Measurements from ENCODE around the gene STRIP1. TPM values are rescaled to one million over a fixed set of nuclear protein-coding genes. Genes with fewer than 3 reads are reported as not detected.
"Not testable (repeated sequence)": the region's sequence is repeated elsewhere in the genome, so short reads cannot be mapped to it uniquely, and the experiment has no call there.

STRIP1 gene
- total RNA-seq, 1 donor from 2014 or later: 69.2 TPM

DNA sequence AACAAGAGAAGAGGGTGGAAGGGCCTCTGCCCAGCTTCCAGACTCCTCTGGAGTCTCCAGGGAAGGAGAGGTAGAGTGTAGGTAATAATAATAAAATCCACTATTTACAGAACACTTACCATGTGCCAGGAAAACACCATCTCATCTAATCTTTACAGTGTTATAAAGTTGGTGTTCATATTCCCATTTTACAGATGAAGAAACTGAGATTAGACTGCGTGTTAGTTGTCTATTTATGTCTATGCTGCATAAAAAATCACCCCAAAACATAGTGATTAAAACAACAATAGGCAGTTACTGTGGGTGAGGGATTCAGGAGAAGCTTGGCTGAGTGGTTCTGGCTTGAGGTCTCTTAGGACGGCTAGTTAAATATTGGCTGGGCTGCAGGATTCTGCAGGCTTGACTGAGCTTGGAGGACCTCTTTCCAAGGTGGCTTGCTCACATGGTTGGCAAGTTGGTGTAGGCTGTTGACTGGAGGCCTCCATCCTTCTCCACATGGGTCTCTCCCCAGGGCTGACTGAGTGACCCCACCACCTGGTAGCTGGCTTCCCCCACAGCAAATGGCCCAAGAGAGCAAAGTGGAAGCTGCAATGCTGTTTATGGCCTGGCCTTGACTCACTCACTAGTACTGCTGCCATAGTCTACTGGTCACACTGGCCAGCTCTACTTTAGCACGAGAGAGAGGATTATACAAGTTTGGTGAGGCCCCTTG lies 42.5 kb downstream of the STRIP1 start:
- H3K27me3 Mint-ChIP-seq: peaks cover 87% of the 10 kb centered on the region
- H3K36me3 Mint-ChIP-seq: no peaks in the 10 kb centered on the region
- DNase-seq (ENCODE audit: extremely low spot score, unreplicated experiment): no peak
- H3K4me1 Mint-ChIP-seq (ENCODE audit: unreplicated experiment): no peaks in the 10 kb centered on the region
- no peak overlapping the region for H3K4me3 Mint-ChIP-seq
- no peak for TF ChIP-seq CTCF (conservative IDR thresholded peaks at IDR 0.05)
- H3K9me3 Mint-ChIP-seq: no peaks in the 10 kb centered on the region
- no peak overlapping the region for H3K27ac Mint-ChIP-seq

DNA sequence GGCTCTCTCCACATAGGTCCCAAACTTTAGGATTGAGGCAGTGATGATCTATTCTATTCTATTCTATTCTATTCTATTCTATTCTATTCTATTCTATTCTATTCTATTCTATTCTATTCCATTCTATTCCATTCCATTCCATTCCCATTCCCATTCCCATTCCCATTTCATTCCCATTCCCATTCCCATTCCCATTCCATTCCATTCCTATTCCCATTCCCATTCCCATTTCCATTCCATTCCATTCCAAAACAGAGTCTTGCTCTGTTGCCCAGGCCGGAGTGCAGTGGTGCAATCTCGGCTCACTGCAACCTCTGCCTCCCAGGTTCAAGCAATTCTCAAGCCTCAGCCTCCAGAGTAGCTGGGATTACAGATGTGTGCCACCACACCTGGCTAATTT lies 45.6 kb downstream of the STRIP1 start:
- DNase-seq (ENCODE audit: extremely low spot score, unreplicated experiment); H3K4me3 Mint-ChIP-seq; H3K36me3 Mint-ChIP-seq; H3K27ac Mint-ChIP-seq; H3K4me1 Mint-ChIP-seq (ENCODE audit: unreplicated experiment); H3K9me3 Mint-ChIP-seq: not testable (repeated sequence)
- peaks cover 88% of the 10 kb centered on the region for H3K27me3 Mint-ChIP-seq

- no peak overlapping the region for H3K27ac Mint-ChIP-seq
Observed at GRCh38 chr1:110081061-110081460, 46.6 kb downstream of the STRIP1 start.

DNA sequence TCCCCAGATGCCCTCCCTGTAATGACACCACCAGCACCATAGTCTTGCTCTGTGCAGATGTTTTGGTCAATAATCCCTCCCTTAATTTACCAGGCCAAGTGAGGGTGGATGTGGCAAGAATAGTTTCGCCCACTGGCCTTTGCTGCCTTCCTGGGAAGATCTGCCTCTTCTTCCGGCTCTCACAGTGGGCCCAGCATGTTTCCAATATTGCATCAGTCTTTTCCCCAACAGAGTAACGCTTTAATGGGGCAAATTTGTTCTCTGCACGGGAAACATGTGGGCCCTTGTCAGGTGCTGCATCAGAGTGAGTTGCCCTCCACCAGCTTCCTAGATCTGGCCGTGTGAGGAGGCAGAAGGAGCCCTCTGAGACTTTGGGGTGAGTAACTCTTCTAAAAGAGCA lies 48.1 kb downstream of the STRIP1 start:
- Mint-ChIP-seq H3K4me1 (ENCODE audit: unreplicated experiment) (peaks cover 22% of the 10 kb centered on the region), H3K27me3 (peaks cover 90% of the 10 kb centered on the region)

More at GRCh38 chr1:110081061-110081460, 46.6 kb downstream of the STRIP1 start:
- peaks cover 3% of the 10 kb centered on the region for H3K36me3 Mint-ChIP-seq
- peak overlapping the region; percentile 4 for H3K4me3 Mint-ChIP-seq
- TF ChIP-seq CTCF (conservative IDR thresholded peaks at IDR 0.05): no peak
- H3K9me3 Mint-ChIP-seq: no peaks in the 10 kb centered on the region
- peaks cover 12% of the 10 kb centered on the region for H3K4me1 Mint-ChIP-seq (ENCODE audit: unreplicated experiment)
- H3K27me3 Mint-ChIP-seq: peaks cover 91% of the 10 kb centered on the region
- DNase-seq (ENCODE audit: extremely low spot score, unreplicated experiment): no peak

GRCh38 chr1:110083061-110083865 lies 48.8 kb downstream of the STRIP1 start:
- H3K4me3 Mint-ChIP-seq: peak overlapping the region; percentile 77
- H3K27me3 Mint-ChIP-seq: peaks cover 89% of the 10 kb centered on the region
- H3K9me3 Mint-ChIP-seq: no peaks in the 10 kb centered on the region
- H3K4me1 Mint-ChIP-seq (ENCODE audit: unreplicated experiment): peaks cover 25% of the 10 kb centered on the region
- TF ChIP-seq CTCF (conservative IDR thresholded peaks at IDR 0.05): no peak
- peaks cover 3% of the 10 kb centered on the region for H3K36me3 Mint-ChIP-seq
- peak overlapping the region; percentile 25 for H3K27ac Mint-ChIP-seq
- no peak for DNase-seq (ENCODE audit: extremely low spot score, unreplicated experiment)

More for the DNA sequence above, 48.1 kb downstream of the STRIP1 start:
- no peaks in the 10 kb centered on the region for H3K9me3 Mint-ChIP-seq
- no peak overlapping the region for H3K27ac Mint-ChIP-seq
- TF ChIP-seq CTCF (conservative IDR thresholded peaks at IDR 0.05): no peak
- DNase-seq (ENCODE audit: extremely low spot score, unreplicated experiment): no peak
- peaks cover 3% of the 10 kb centered on the region for H3K36me3 Mint-ChIP-seq
- peak overlapping the region; percentile 22 for H3K4me3 Mint-ChIP-seq

DNA sequence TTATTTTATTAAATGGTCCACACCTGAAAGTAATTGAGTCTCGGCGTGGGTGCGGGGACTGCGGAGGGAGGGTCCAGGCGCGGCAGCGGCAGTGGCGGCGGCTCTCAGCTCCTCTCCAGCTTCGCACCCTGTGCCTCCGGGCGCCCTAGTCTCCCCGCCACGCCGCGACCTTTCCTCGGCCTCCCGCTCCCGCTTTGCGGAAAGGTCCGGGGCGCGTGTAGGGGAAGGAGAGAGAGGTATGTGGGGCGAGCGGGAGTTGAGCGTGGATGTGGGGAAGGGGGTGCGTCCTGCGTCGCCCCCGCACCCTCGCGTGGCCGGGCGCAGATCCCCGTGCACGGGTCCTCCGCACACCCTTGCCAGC lies 49.4 kb downstream of the STRIP1 start:
- peaks cover 3% of the 10 kb centered on the region for H3K36me3 Mint-ChIP-seq
- peak overlapping the region; percentile 77 for H3K4me3 Mint-ChIP-seq
- peaks cover 25% of the 10 kb centered on the region for H3K4me1 Mint-ChIP-seq (ENCODE audit: unreplicated experiment)
- no peak for TF ChIP-seq CTCF (conservative IDR thresholded peaks at IDR 0.05)
- peak overlapping the region; percentile 25 for H3K27ac Mint-ChIP-seq
- DNase-seq (ENCODE audit: extremely low spot score, unreplicated experiment): no peak
- no peaks in the 10 kb centered on the region for H3K9me3 Mint-ChIP-seq
- H3K27me3 Mint-ChIP-seq: peaks cover 83% of the 10 kb centered on the region
